ENCODE measurements around the gene NRG4.
"Not testable (repeated sequence)": the region's sequence is repeated elsewhere in the genome, so short reads cannot be mapped to it uniquely, and the experiment has no call there.

Gene NRG4

DNA sequence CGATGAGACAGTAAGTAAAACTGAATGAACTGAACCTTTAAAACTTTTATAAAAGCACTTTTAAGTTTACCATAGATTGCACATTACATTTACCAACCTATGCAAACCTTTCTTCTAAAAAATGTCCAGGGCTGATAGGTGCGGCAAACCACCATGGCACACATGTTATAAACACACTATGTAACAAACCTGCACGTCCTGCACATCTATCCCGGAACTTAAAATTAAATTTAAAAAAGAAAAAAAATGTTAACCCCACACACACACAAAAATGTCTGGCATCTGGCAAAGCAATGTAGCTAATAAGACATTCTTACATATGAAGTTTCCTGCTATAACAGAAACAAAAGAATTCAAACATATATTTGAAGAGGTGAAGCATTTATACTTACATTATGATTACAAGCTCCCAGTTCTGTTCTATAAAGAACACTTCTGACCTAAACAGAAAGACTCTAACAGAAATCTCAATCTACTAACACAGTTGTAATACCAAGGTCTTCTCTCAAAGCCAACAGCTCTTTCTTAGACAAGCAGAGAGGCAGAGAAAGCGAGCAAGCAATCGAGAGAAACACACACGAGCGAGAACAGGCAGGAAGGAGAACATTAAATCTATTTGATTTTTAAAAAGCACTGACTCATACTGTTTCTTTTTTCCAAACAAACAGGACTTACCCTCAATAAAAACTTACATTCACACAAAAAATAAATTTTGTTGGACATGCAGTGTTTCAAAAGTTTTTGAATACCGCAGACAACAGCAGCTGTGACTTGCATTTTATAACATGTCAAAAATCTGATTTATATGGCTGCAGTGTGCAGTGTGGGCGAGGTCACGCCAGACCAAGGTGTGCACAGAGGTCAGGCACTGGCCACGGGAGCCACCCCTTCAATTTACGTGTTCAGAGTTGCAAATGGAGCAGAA is at the start of gene NRG4:
Gene NRG4, minus strand, starts transcription at position 798 of the 925 bp plus-strand sequence. CDS start 1,194 bp downstream, outside the sequence.
- in situ Hi-C loops (cut with MboI; ENCODE audit: low sequenced_read_pairs): no loop called here

GRCh38 chr15:76061700-76062099 is 49.5 kb upstream of the NRG4 start:
- in situ Hi-C loops (cut with MboI; ENCODE audit: low sequenced_read_pairs): no loop called here

GRCh38 chr15:76060118-76060989 is 48.1 kb upstream of the NRG4 start:
- in situ Hi-C loops (cut with MboI; ENCODE audit: low sequenced_read_pairs): no loop called here

DNA sequence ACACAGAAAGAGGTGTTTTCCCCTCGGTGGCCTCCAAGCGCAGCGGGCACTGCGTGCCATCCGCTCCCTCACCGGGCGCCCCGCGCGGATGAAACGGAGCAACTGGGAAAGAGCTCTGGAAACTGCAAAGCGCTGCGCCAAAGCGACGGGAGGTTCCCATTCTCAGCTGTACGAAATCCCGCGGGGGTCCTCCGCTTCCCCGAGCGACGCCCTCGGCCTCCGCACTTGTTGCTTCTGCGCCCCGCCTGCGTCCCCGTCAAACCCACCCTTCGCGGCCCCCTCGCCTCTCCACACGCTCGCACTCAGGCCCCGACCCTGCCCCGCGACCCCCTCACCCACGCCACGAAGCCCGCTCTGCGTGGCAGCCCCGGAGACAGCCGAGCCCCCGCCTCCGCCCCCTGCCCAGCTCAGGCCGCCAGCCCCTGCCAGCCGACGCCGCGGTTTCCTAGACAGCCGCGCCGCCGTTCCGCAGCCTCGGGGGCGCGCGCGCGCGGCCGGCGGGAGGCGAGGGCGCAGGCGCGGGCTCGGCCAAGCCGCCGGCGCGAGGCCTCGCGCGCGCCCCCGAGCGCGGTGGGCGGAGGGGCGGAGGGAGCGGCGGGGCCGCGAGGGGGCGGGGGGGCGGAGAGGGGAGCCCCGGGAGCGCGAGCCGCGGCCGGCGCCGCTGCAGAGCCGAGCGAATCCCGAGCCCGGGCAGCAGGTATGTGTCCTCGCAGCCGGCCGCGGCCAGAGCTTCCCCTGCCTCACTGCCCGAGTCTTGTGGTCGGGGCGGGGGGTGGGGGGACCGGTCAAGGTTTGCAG is 47.3 kb upstream of the NRG4 start, which contains the start of gene TMEM266:
Gene TMEM266, plus strand, starts transcription at position 666 of the 798 bp plus-strand sequence. CDS start 74,279 bp downstream, outside the sequence.
- in situ Hi-C loops (cut with MboI; ENCODE audit: low sequenced_read_pairs): loop anchor here (10.0 kb wide), 1 partner anchor 85 kb away; no protein-coding TSS in a partner anchor

DNA sequence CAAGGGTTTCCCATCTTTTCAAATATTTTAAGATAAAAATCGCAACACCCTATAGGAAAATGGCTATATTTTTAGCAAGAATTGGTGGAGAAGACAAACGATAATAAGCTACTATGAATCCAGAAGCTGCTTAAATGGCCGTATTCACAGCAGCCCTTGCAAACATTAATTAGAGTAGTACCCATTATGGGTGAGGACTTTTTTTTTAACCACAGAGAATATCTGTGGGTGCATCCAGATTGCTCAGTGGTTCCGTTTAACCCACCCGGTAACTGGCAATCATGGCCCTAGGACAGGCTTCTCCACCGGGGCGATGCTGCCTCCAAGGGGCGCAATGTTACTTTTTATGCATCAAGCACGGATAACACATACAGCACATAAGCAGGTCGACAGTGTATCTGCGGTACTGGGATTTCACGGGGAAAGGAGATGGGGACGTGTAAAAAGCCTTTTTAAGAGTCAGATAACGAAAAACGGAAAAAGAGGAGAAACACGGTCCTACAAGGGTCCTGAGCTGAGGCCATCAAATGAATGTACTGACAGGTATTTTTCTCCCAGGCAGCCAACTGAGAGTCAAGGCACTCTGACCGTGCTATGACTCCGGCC is 46.6 kb upstream of the NRG4 start:
- in situ Hi-C loops (cut with MboI; ENCODE audit: low sequenced_read_pairs): loop anchor here (10.0 kb wide), 1 partner anchor 86 kb away; no protein-coding TSS in a partner anchor

GRCh38 chr15:76057332-76058000 is 45.2 kb upstream of the NRG4 start:
- in situ Hi-C loops (cut with MboI; ENCODE audit: low sequenced_read_pairs): loop anchor here (10.0 kb wide), 1 partner anchor 87 kb away; no protein-coding TSS in a partner anchor

GRCh38 chr15:76056931-76057330 is 44.7 kb upstream of the NRG4 start:
- in situ Hi-C loops (cut with MboI; ENCODE audit: low sequenced_read_pairs): loop anchor here (10.0 kb wide), 1 partner anchor 88 kb away; no protein-coding TSS in a partner anchor

DNA sequence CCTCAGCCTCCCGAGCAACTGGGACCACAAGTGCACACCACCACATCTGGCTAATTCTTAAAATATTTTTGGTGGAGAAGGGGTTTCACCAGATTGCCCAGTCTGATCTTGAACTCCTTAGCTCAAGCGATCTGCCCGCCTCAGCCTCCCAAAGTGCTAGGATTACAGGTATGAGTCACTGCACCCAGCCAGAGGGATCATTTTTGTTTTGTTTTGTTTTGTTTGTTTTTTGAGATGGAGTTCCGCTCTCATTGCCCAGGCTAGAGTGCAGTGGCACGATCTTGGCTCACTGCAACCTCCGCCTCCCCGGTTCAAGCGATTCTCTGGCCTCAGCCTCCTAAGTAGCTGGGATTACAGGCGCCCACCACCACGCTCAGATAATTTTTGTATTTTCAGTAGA is 42.0 kb upstream of the NRG4 start:
- in situ Hi-C loops (cut with MboI; ENCODE audit: low sequenced_read_pairs): loop anchor here (10.0 kb wide), 1 partner anchor 91 kb away; no protein-coding TSS in a partner anchor

- in situ Hi-C loops (cut with MboI; ENCODE audit: low sequenced_read_pairs): no loop called here
Observed at GRCh38 chr15:76038512-76038911, 26.3 kb upstream of the NRG4 start.

DNA sequence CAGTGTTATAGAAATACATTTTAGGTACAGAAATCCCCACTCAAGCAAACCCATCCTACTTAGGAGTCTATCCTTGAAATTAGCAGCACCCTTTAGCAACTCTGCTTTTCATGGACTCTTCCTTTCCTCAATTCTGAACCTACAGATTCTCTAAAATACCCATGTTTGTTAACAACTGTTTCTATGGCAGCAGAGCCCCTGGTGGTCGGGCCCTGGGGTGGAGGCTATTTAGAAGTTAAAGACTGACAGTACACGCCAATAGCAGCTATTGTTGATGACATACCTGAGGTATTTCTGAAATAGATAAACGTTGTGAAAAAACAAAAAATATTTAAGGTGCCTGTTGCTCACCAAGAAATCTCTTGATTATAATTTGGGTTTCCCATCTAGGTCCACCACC is 23.4 kb upstream of the NRG4 start:
- in situ Hi-C loops (cut with MboI; ENCODE audit: low sequenced_read_pairs): no loop called here

DNA sequence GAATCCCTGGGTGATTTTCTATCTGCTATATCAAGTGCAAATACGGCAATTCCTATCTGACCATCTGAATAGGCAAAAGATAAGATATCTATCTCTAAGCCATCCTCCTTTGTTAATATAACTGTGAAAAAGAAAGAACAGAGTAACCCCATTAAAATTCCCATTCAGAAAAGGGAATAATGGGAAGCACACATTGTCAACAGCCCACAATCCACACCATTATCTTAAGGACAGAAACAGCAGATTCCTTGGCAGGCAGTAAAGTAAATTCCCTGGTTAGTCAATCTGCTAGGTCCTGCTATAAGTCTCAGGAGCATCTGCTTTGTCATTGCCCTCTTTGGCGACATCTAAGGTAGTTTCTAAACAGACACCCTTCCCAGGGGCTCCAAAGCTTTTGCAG is 21.9 kb upstream of the NRG4 start:
- in situ Hi-C loops (cut with MboI; ENCODE audit: low sequenced_read_pairs): no loop called here

DNA sequence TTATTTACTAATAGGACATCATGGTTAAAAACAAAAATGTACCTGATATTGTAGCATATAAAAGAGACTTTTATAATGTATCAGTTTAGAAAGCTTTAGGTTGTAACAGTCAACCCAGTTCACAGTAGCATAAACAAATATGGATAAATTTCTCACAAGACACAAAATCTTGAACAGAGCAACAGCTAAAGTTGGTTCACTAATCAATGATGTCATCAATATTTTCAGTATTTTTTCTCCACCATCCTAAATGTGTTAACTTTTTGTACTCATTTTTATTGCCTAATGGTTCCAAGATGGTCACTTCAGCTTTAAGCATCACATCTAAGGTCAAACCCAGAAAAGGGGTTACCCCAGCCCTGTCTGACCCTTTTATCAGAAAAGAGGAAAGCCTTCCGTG is 21.2 kb upstream of the NRG4 start:
- in situ Hi-C loops (cut with MboI; ENCODE audit: low sequenced_read_pairs): no loop called here

DNA sequence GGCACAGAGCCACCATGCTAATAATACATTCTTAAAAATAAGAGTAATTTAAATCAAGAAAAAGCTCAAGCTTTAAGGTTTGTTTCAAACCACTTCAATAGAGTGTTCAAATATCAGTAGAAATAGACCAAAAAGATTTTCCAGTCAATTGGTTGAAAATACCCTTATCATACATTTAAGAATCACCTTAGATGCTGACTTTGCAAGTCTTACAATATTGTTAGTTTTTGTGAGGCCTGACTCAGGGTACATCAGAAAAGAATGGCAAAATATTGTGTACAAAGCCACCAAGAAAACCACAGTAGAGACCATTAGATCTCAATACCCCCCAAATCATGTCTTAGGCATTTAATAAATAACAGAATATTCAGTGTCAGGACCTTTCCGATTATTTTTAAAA is 19.8 kb upstream of the NRG4 start:
- in situ Hi-C loops (cut with MboI; ENCODE audit: low sequenced_read_pairs): no loop called here

DNA sequence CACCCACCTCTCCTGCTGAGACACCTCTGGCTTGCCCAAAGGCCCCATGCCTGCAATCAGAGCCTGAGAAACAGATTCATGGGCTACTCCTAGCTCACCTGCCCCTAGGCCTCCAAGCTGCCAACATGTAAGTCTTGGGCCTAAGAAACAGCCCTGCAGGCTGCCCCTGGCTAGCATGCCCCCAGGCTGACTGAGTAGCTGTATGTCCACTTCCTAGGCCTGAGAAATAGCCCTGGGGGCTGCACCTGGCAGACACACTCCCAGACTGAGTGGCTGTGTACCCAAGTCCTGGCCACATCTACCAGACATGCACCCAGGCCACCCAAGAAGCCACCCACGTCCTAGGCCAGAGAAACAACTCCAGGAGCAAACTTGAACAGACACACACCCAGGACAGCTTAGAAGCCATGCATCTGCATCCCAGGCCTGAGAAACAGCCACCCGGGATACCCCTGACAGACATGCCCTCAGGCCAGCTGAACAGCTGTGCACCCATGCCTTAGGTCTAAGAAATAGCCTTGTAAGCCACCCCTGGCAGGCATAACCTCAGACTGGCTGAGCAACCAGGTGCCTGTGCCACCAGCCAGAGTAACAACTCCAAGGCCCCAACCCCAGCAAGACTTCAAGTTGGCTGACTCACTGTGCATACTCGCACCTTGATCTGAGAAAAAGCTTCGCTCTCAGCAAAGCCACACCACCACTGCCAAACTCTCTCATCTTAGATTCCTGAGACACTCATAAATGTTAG is 12.0 kb upstream of the NRG4 start:
- in situ Hi-C loops (cut with MboI; ENCODE audit: low sequenced_read_pairs): no loop called here

GRCh38 chr15:76013470-76013869 is 1.2 kb upstream of the NRG4 start:
- in situ Hi-C loops (cut with MboI; ENCODE audit: low sequenced_read_pairs): not testable (repeated sequence)

- in situ Hi-C loops (cut with MboI; ENCODE audit: low sequenced_read_pairs): no loop called here
Observed at GRCh38 chr15:76010613-76011012, 1.6 kb downstream of the NRG4 start.

- in situ Hi-C loops (cut with MboI; ENCODE audit: low sequenced_read_pairs): no loop called here
Observed at GRCh38 chr15:76006136-76006778, 6.0 kb downstream of the NRG4 start.

DNA sequence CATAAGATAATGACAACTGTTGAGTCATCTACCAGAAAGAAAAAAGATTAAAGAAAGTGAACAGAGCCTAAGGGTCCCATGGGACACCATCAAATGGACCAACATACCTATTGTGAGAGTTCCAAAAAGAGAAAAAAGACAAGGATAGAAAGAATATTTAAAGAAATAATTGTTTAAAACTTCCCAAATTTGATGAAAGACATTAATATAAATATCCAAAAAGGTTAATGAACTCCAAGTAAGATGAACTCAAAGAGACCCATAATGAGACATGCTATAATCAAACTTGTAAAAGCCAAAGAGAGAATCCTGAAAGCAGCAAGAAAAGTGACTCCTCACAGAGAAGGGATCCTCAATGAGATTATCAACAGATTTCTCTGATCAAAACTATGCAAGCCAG is 8.9 kb downstream of the NRG4 start:
- in situ Hi-C loops (cut with MboI; ENCODE audit: low sequenced_read_pairs): no loop called here
